Activated CD4-positive, alpha-beta T cell treated with anti-CD3 and anti-CD28 coated beads for 36 hours (primary cell): Measurements from ENCODE around the gene RAPGEF1. TPM values are rescaled to one million over a fixed set of nuclear protein-coding genes. Genes with fewer than 3 reads are reported as not detected.
A peak's percentile ranks its signal among the peaks of the same experiment; 100 is the strongest.

Experiments
- ATAC-seq: fragments of 200-7000 bp; cut with Tn5 transposase; one replicate; pipeline ENCODE4 v1.10.0; 2021; ENCODE audit warnings: mild to moderate bottlenecking, moderate library complexity
- CTCF ChIA-PET: fragments of 350-600 bp; sonication (Branson Sonifier 250); formaldehyde crosslinking; loops from one replicate; lab custom pipeline; 2021; ENCODE audit warnings: antibody characterized with exemption; lab: Charles Lee
- POLR2A ChIA-PET: fragments of 350-600 bp; sonication (Branson Sonifier 250); formaldehyde crosslinking; loops from one replicate; lab custom pipeline; 2021; ENCODE audit warnings: antibody characterized with exemption, inconsistent platforms; lab: Charles Lee
- DNase-seq: peaks from one replicate; pipeline ENCODE4 v3.0.0-alpha.2; 2020
- H3K27ac Mint-ChIP-seq: one replicate; pipeline ENCODE4 v1.8.0; 2021; ENCODE audit warnings: mixed read lengths
- H3K27me3 Mint-ChIP-seq: one replicate; pipeline ENCODE4 v1.8.0; 2021; ENCODE audit warnings: mixed read lengths
- H3K36me3 Mint-ChIP-seq: one replicate; pipeline ENCODE4 v1.8.0; 2021; ENCODE audit warnings: low read depth, mixed read lengths
- H3K4me1 Mint-ChIP-seq: one replicate; pipeline ENCODE4 v1.8.0; 2021; ENCODE audit warnings: mixed read lengths
- H3K4me3 Mint-ChIP-seq: one replicate; pipeline ENCODE4 v1.8.0; 2021; ENCODE audit warnings: mild to moderate bottlenecking, moderate library complexity, mixed read lengths
- H3K9me3 Mint-ChIP-seq: one replicate; pipeline ENCODE4 v1.8.0; 2021; ENCODE audit warnings: low read depth, mixed read lengths
- intact Hi-C, 2 experiments: fragments of 100-400 bp; cut with DNase I in 1 of 2; cut with micrococcal nuclease in 1 of 2; formaldehyde crosslinking; loops; one replicate each; pipeline versions ENCODE4 v1.14.2 to v1.15.1; 2022 to 2024; cut with DNase I, micrococcal nuclease
- total RNA-seq, 2 experiments: library from RNA; stranded (reverse); gene quantifications; one replicate each; pipeline ENCODE4 v1.2.3, GENCODE V29; 2021

RAPGEF1 gene
- total RNA-seq, 2 experiments from 2014 or later, result 86.7 to 108 TPM

DNA sequence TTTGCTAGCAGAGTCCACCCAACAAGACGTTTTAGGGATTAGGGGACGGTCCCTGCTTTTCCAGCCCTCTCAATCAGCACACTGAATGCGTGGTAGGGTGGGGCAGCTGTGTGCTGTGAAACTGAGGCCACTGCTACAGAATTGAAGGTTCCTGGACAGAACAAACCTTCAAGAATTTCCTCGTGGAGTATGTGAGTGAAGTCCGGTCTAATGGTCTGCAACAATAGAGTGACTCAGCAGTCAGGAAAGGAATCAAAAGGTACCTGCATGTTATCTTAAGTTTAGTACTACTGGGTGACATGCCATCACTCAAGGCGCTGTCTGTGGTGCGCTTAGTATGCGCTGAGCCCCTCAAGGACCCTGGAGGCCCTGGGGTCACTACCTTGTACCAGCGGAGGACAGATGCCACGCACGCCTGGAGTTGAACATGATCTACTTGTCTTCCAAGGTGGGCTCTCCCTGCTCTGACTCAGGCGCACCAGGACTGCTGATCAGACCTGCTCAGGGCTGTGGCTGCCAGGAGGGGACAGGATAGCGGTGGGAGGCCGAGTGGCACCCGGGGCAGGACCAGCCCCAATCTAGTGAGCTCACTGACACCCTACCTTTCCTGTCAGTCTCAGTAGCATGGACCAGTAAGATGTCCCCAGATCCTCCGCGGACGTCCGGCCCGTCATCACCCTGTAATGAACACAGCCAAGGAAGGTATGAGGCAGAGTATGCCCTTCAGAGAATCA lies 144.0 kb downstream of the RAPGEF1 start:
- peaks cover 8% of the 10 kb centered on the region for H3K4me1 Mint-ChIP-seq
- intact Hi-C loops, result no loop called here
- ATAC-seq (no peak), DNase-seq (no peak)
- no peaks in the 10 kb centered on the region for H3K9me3 Mint-ChIP-seq
- peaks cover 13% of the 10 kb centered on the region for H3K36me3 Mint-ChIP-seq
- H3K27me3 Mint-ChIP-seq, result no peaks in the 10 kb centered on the region
- no peak overlapping the region for H3K4me3 Mint-ChIP-seq
- CTCF ChIA-PET, result no interaction called here
- POLR2A ChIA-PET, result no interaction called here
- H3K27ac Mint-ChIP-seq, result no peak overlapping the region

GRCh38 chr9:131594906-131595665 lies 144.8 kb downstream of the RAPGEF1 start:
- H3K27ac Mint-ChIP-seq, result peak overlapping the region; percentile 47
- POLR2A ChIA-PET, result no interaction called here
- H3K9me3 Mint-ChIP-seq, result no peaks in the 10 kb centered on the region

GRCh38 chr9:131593936-131594665 lies 145.8 kb downstream of the RAPGEF1 start:
- ChIA-PET POLR2A (no interaction called here), CTCF (interaction anchor here (4.0 kb wide), 1 partner anchor 145 kb away, joined by 29 read pairs; the partner anchor contains the start of gene RAPGEF1)
- H3K27ac Mint-ChIP-seq, result no peak overlapping the region
- no peaks in the 10 kb centered on the region for H3K9me3 Mint-ChIP-seq
- H3K4me3 Mint-ChIP-seq, result no peak overlapping the region
- H3K4me1 Mint-ChIP-seq, result peaks cover 15% of the 10 kb centered on the region
- no peak for DNase-seq
- no peaks in the 10 kb centered on the region for H3K27me3 Mint-ChIP-seq
- no peak for ATAC-seq
- intact Hi-C loops, result loop anchor here in 1 of 2 experiments (5.0 kb wide), 1 partner anchor 48 kb away; no protein-coding TSS in a partner anchor
- H3K36me3 Mint-ChIP-seq, result peaks cover 15% of the 10 kb centered on the region

More at GRCh38 chr9:131594906-131595665, 144.8 kb downstream of the RAPGEF1 start:
- DNase-seq, result no peak
- CTCF ChIA-PET, result no interaction called here
- Mint-ChIP-seq H3K27me3 (no peaks in the 10 kb centered on the region), H3K36me3 (peaks cover 12% of the 10 kb centered on the region), H3K4me1 (peaks cover 15% of the 10 kb centered on the region), H3K4me3 (no peak overlapping the region)
- intact Hi-C loops, result loop anchor here in 1 of 2 experiments (5.0 kb wide), 1 partner anchor 47 kb away; no protein-coding TSS in a partner anchor
- ATAC-seq, result no peak

DNA sequence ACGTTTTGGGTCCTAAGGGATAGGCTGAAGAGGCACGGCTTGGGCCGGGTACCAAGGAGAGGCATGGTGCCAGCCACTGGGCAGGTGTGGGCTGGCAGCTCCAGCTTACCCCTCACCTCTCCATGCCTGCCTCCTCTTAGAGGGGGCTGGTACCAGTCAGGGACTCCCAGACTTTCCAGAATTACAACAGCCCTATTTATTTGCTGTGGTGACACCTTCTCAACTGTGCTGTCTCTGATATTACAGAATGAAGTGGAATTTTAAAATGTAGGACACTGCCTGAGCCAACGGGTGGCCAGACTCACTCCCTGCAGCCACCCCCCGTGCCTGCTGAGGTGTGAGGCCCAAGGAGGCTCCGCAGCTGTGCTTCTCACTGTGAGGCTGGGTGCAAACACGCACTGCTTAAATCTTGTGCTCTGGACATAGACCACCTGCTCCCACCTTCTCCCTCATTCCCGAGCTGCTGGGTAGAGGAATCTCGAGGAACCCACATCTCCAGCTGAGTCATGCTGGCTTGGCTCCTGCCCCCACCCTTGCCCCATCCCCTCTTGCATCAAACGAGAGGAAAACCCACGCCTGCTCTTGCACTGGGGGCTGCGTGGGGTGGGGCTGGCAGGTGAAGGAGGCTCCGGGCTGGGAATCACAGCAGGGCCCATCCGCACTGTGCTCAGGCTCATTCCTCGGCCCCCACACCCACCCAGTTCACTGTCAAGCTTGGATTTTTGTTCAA lies 146.6 kb downstream of the RAPGEF1 start:
- no peaks in the 10 kb centered on the region for H3K27me3 Mint-ChIP-seq
- DNase-seq, result no peak
- peak overlapping the region; percentile 19 for H3K27ac Mint-ChIP-seq
- no peak for ATAC-seq
- ChIA-PET CTCF (interaction anchor here (0.8 to 4.0 kb wide), 3 partner anchors 146 to 165 kb away, joined by 3 to 29 read pairs (median 11); partner anchors contain the start of gene RAPGEF1), POLR2A (no interaction called here)
- peaks cover 15% of the 10 kb centered on the region for H3K4me1 Mint-ChIP-seq
- no peak overlapping the region for H3K4me3 Mint-ChIP-seq
- peaks cover 15% of the 10 kb centered on the region for H3K36me3 Mint-ChIP-seq
- intact Hi-C loops, result loop anchor here in 1 of 2 experiments (5.0 kb wide), 1 partner anchor 49 kb away; no protein-coding TSS in a partner anchor
- H3K9me3 Mint-ChIP-seq, result no peaks in the 10 kb centered on the region

DNA sequence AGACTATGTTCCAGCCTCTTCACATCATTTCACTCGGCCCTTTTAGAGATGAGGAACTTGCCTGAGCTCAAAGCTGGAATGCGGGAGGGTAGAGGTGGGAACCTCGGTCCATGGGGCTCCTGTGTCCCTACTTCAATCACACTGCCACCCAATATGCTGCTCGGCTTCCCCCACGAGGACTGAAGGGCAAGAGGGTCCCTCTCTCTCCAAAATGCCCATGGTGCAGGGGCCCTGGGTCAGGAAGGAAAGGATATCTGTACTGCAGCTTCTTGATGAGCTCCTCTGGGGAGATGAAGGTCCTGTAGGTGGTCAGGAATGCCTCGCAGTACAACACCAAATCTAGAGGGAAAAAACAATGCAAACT lies 148.0 kb downstream of the RAPGEF1 start:
- Mint-ChIP-seq H3K27ac (peak overlapping the region; percentile 17), H3K9me3 (no peaks in the 10 kb centered on the region), H3K4me1 (peaks cover 21% of the 10 kb centered on the region), H3K4me3 (no peak overlapping the region), H3K27me3 (no peaks in the 10 kb centered on the region), H3K36me3 (peaks cover 23% of the 10 kb centered on the region)
- DNase-seq (no peak), ATAC-seq (no peak)
- POLR2A ChIA-PET, result interaction anchor here (0.6 to 1.0 kb wide), 3 partner anchors 13 to 168 kb away, joined by 3 read pairs; no protein-coding TSS in a partner anchor
- CTCF ChIA-PET, result interaction anchor here (0.5 to 4.0 kb wide), 26 partner anchors 9 to 1213 kb away, joined by 3 to 29 read pairs (median 3); partner anchors contain the start of gene RAPGEF1
- intact Hi-C loops, result loop anchor here (1.0 to 5.0 kb wide), 5 partner anchors 50 to 155 kb away; partner anchors contain the start of gene RAPGEF1 (in 1 of the 2)

GRCh38 chr9:131590907-131591844 lies 148.7 kb downstream of the RAPGEF1 start:
- DNase-seq (peak; percentile 90), ATAC-seq (peak; percentile 94)
- CTCF ChIA-PET, result interaction anchor here (0.5 to 4.0 kb wide), 29 partner anchors 10 to 1213 kb away, joined by 3 to 29 read pairs (median 3); partner anchors contain the start of gene RAPGEF1
- H3K4me3 Mint-ChIP-seq, result no peak overlapping the region
- intact Hi-C loops, result loop anchor here (1.0 to 5.0 kb wide), 5 partner anchors 51 to 156 kb away; partner anchors contain the start of gene RAPGEF1 (in 1 of the 2)
- peaks cover 23% of the 10 kb centered on the region for H3K36me3 Mint-ChIP-seq
- H3K9me3 Mint-ChIP-seq, result no peaks in the 10 kb centered on the region
- H3K27ac Mint-ChIP-seq, result peak overlapping the region; percentile 85
- no peaks in the 10 kb centered on the region for H3K27me3 Mint-ChIP-seq
- H3K4me1 Mint-ChIP-seq, result peaks cover 28% of the 10 kb centered on the region
- POLR2A ChIA-PET, result interaction anchor here (0.6 to 1.0 kb wide), 3 partner anchors 12 to 168 kb away, joined by 3 read pairs; no protein-coding TSS in a partner anchor

DNA sequence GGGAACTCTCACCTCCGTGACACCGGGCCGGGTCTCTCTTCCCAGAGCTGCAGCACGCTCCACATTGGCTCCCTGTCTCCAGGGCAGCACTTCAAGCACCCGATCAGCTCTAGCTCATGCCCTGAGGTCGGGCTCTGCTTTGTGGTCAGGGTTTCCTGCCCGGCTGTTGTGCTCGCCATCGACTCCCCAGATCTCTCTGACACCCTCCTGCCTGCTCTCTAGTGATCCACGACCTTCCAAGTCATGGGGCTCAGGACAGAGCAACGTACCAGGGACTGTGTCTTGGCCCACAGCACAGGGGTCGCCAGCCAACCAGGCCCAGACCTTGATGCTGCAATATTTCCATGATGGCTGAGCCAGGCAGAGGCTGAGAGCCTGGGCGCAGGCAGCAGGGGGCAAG lies 149.4 kb downstream of the RAPGEF1 start:
- peaks cover 35% of the 10 kb centered on the region for H3K4me1 Mint-ChIP-seq

GRCh38 chr9:131589993-131590392 lies 149.9 kb downstream of the RAPGEF1 start:
- no peak for ATAC-seq
- intact Hi-C loops, result loop anchor here in 1 of 2 experiments (2.0 to 5.0 kb wide), 2 partner anchors 52 to 149 kb away; no protein-coding TSS in a partner anchor
- peaks cover 39% of the 10 kb centered on the region for H3K4me1 Mint-ChIP-seq
- no peaks in the 10 kb centered on the region for H3K27me3 Mint-ChIP-seq
- no peak overlapping the region for H3K4me3 Mint-ChIP-seq
- DNase-seq, result no peak
- no peaks in the 10 kb centered on the region for H3K9me3 Mint-ChIP-seq
- CTCF ChIA-PET, result interaction anchor here (0.6 to 4.0 kb wide), 5 partner anchors 149 to 169 kb away, joined by 3 to 29 read pairs (median 3); partner anchors contain the start of gene RAPGEF1
- peaks cover 28% of the 10 kb centered on the region for H3K36me3 Mint-ChIP-seq
- H3K27ac Mint-ChIP-seq, result no peak overlapping the region
- POLR2A ChIA-PET, result no interaction called here

More for the DNA sequence above, 149.4 kb downstream of the RAPGEF1 start:
- no peak for ATAC-seq
- Mint-ChIP-seq H3K9me3 (no peaks in the 10 kb centered on the region), H3K27me3 (no peaks in the 10 kb centered on the region), H3K27ac (peak overlapping the region; percentile 85), H3K36me3 (peaks cover 25% of the 10 kb centered on the region), H3K4me3 (no peak overlapping the region)
- CTCF ChIA-PET, result interaction anchor here (0.6 to 4.0 kb wide), 5 partner anchors 149 to 168 kb away, joined by 3 to 29 read pairs (median 3); partner anchors contain the start of gene RAPGEF1
- no peak for DNase-seq
- POLR2A ChIA-PET, result no interaction called here
- intact Hi-C loops, result loop anchor here in 1 of 2 experiments (2.0 to 5.0 kb wide), 2 partner anchors 52 to 148 kb away; no protein-coding TSS in a partner anchor

DNA sequence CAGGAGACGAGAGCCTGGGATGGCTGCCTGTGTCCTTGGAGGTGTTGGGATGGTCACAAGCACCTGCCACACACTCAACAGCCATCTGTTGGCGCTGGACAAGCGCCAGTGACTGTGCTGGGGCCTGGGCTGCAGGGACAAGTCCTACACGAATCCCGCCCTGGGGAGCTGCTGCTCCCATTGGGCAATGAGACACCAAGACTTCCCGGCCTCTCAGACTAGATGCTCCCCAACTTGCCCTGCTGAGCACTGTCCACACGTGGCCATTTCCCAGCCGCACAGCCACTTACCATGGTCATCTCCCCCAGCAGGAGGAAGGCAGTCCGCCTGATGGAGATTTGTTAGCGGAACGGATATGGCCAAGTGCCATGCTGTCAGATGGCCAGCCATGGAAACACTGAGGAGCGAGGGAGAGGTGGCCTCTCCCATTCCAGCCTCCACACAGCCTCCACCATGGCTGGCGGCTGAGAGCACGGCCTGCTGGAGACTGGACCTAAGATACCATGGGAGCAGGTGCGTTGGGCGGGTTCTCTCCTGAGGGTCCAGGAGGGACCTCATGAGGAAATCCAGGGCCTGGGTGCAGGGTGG lies 150.7 kb downstream of the RAPGEF1 start:
- H3K27me3 Mint-ChIP-seq, result no peaks in the 10 kb centered on the region
- ChIA-PET POLR2A (no interaction called here), CTCF (interaction anchor here (0.9 to 3.3 kb wide), 4 partner anchors 9 to 159 kb away, joined by 3 to 13 read pairs (median 5); no protein-coding TSS in a partner anchor)
- intact Hi-C loops, result no loop called here
- H3K36me3 Mint-ChIP-seq, result peaks cover 30% of the 10 kb centered on the region
- H3K9me3 Mint-ChIP-seq, result no peaks in the 10 kb centered on the region
- H3K4me3 Mint-ChIP-seq, result no peak overlapping the region
- ATAC-seq (no peak), DNase-seq (no peak)
- peaks cover 46% of the 10 kb centered on the region for H3K4me1 Mint-ChIP-seq
- H3K27ac Mint-ChIP-seq, result no peak overlapping the region
